Gastrocnemius medialis (tissue), 4 donors: ENCODE measurements around the gene GOLGB1. TPM values are rescaled to one million over a fixed set of nuclear protein-coding genes. Genes with fewer than 3 reads are reported as not detected.

Experiments
- ATAC-seq, 2 donors: fragments of 150-250 bp; one replicate each; pipeline ENCODE4 v1.9.1; 2016
- DNase-seq, 2 donors: peaks; one replicate each; pipeline ENCODE4 v3.0.0-alpha.2; 2019
- H3K27ac ChIP-seq, 4 donors: fragments of 200-600 bp; sonication (generic); 1 replicate in 1 of 4; 2 replicates in 3 of 4; pipeline ENCODE4 v1.5.1; 2016 to 2018; ENCODE audit warnings: mild to moderate bottlenecking in 2 of 4, moderate library complexity in 1 of 4
- H3K27me3 ChIP-seq, 3 donors: fragments of 200-600 bp; sonication (generic) in 2 of 3; 1 replicate in 1 of 3; 2 replicates in 2 of 3; pipeline versions ENCODE4 v1.5.1 to v1.6.0; 2016 to 2019; ENCODE audit warnings: mild to moderate bottlenecking in 1 of 3, moderate library complexity in 1 of 3
- H3K36me3 ChIP-seq, 2 donors: fragments of 200-600 bp; sonication (generic) in 1 of 2; one replicate each; pipeline ENCODE4 v1.5.1; 2017 to 2018
- H3K4me1 ChIP-seq, 2 donors: fragments of 200-600 bp; sonication (generic) in 1 of 2; one replicate each; pipeline ENCODE4 v1.5.1; 2016 to 2017; ENCODE audit warnings: mild to moderate bottlenecking in 2 of 2
- H3K4me3 ChIP-seq, 4 donors: fragments of 200-600 bp; sonication (generic) in 3 of 4; 1 replicate in 1 of 4; 2 replicates in 3 of 4; pipeline ENCODE4 v1.5.1; 2016 to 2019; ENCODE audit warnings: mild to moderate bottlenecking in 2 of 4
- H3K9me3 ChIP-seq, 3 donors: fragments of 200-600 bp; sonication (generic) in 2 of 3; 1 replicate in 1 of 3; 2 replicates in 2 of 3; pipeline ENCODE4 v1.5.1; 2016 to 2019
- CTCF ChIP-seq, 5 experiments: fragments of 450-650 bp in 3 of 5; fragments of 200-600 bp in 2 of 5; sonication (generic) in 2 of 5; IDR thresholded peaks in 4 of 5; conservative IDR thresholded peaks in 1 of 5; 1 replicate in 4 of 5; 2 replicates in 1 of 5; pipeline ENCODE4 v1.5.1; 2016 to 2019; ENCODE audit warnings: antibody characterized with exemption in 5 of 5, mild to moderate bottlenecking in 3 of 5, moderate library complexity in 3 of 5
- POLR2A ChIP-seq, 2 donors: fragments of 450-650 bp; IDR thresholded peaks; one replicate each; pipeline ENCODE4 v1.6.1; 2017; ENCODE audit warnings: antibody characterized with exemption in 2 of 2, mild to moderate bottlenecking in 2 of 2, moderate library complexity in 2 of 2
- in situ Hi-C, 4 donors: fragments of 200-750 bp; cut with MboI; loops; one replicate each; pipeline versions ENCODE4 v1.15.0 to v1.8.0; 2017; ENCODE audit warnings: low sequenced_read_pairs in 4 of 4
- intact Hi-C: fragments of 100-400 bp; cut with DNase I; formaldehyde crosslinking; loops from one replicate; pipeline ENCODE4 v1.15.1; 2023; ENCODE audit warnings: low total_unique reads
- total RNA-seq, 4 donors: library from RNA; depleted of rRNA; stranded (reverse); fragments of >200 nt; gene quantifications; one replicate each; pipeline versions ENCODE4 v1.1.0 to v1.2.3, GENCODE V29; 2016

Gene GOLGB1
- total RNA-seq, 4 donors from 2014 or later = 18.1 to 31.6 (median 26.7) TPM

DNA sequence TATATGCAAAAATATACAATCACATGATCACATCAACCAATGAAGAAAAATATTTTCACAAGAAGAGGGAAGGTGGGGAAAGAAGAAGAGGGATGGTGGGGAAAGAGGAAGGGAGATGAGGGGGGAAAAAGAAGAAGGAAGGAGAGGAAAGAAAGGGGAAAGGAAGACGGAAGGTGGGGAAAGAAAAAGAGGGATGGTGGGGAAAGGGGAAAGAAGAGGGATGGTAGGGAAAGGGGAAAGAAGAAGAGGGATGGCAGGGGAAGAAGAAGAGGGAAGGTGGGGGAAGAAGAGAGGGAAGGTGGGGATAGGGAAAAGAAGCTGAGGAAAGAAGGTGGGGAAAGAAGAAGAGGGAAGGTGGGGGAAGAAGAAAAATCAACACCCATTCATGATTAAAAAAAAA lies 3.2 kb upstream of the GOLGB1 start:
- Histone ChIP-seq H3K36me3 (no peaks in the 10 kb centered on the region), H3K27me3 (peaks cover 0 to 2% (median 0%) of the 10 kb centered on the region in 3 donors), H3K4me1 (peaks cover 19 to 23% of the 10 kb centered on the region in 2 donors), H3K27ac (no peak overlapping the region), H3K9me3 (no peaks in the 10 kb centered on the region), H3K4me3 (no peak overlapping the region)
- in situ Hi-C loops = no loop called here
- no peak for TF ChIP-seq CTCF (IDR thresholded peaks at IDR 0.05 in 4 of 5, conservative IDR thresholded peaks at IDR 0.05 in 1 of 5)
- no peak for TF ChIP-seq POLR2A (IDR thresholded peaks at IDR 0.05)
- intact Hi-C loops = no loop called here
- no peak for DNase-seq
- ATAC-seq = no peak

DNA sequence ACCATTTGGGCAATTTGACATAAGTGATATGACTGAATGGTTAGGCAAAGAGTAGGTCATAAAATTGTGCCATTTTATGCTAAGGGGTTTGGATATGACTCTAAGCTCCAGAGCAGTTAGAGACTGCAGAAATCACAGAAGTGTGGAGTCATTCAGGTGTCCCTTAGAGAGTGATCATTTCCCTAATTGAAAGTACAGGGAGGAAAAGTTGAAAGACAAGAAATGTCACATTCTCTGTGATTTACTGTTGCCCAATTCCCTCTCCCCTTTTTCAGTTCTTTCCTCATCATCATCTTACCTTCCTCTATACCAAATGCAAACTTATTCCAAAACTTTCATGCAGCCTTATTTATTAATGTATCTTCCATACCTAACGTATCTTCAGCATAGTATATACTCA lies 2.7 kb upstream of the GOLGB1 start:
- Histone ChIP-seq H3K9me3 (no peaks in the 10 kb centered on the region), H3K4me1 (peaks cover 24 to 28% of the 10 kb centered on the region in 2 donors), H3K4me3 (no peak overlapping the region), H3K27me3 (peaks cover 0 to 2% (median 0%) of the 10 kb centered on the region in 3 donors), H3K27ac (no peak overlapping the region), H3K36me3 (no peaks in the 10 kb centered on the region)
- DNase-seq (no peak), ATAC-seq (no peak)
- intact Hi-C loops (no loop called here), in situ Hi-C loops (no loop called here)
- TF ChIP-seq POLR2A (IDR thresholded peaks at IDR 0.05) (no peak), CTCF (IDR thresholded peaks at IDR 0.05 in 4 of 5, conservative IDR thresholded peaks at IDR 0.05 in 1 of 5) (no peak)

DNA sequence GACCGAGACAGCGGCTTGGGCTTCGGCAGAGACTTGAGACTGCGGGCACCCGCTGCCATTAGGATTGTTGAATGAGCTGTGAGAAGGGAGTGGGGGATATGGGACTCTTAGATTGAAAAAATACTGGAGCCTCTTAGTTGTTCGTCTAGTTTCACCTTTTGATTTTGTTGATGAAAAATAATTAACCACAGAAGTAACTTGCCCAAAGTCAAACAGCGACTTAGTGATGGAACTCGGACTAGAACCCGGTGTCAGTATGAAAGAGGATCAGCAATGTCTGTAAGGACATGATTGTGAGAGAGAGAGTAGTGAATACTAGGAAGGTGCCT lies 510 bp upstream of the GOLGB1 start:
- TF ChIP-seq CTCF (IDR thresholded peaks at IDR 0.05 in 4 of 5, conservative IDR thresholded peaks at IDR 0.05 in 1 of 5) = no peak
- TF ChIP-seq POLR2A (IDR thresholded peaks at IDR 0.05) = no peak
- DNase-seq (no peak), ATAC-seq (no peak)
- Histone ChIP-seq H3K36me3 (no peaks in the 10 kb centered on the region), H3K4me1 (peaks cover 24 to 28% of the 10 kb centered on the region in 2 donors), H3K27me3 (peaks cover 0 to 2% (median 0%) of the 10 kb centered on the region in 3 donors), H3K27ac (peak overlapping the region; percentile 76 to 90 (median 87)), H3K4me3 (peak overlapping the region; percentile 51 to 93 (median 79)), H3K9me3 (no peaks in the 10 kb centered on the region)
- intact Hi-C loops = no loop called here
- in situ Hi-C loops = no loop called here

DNA sequence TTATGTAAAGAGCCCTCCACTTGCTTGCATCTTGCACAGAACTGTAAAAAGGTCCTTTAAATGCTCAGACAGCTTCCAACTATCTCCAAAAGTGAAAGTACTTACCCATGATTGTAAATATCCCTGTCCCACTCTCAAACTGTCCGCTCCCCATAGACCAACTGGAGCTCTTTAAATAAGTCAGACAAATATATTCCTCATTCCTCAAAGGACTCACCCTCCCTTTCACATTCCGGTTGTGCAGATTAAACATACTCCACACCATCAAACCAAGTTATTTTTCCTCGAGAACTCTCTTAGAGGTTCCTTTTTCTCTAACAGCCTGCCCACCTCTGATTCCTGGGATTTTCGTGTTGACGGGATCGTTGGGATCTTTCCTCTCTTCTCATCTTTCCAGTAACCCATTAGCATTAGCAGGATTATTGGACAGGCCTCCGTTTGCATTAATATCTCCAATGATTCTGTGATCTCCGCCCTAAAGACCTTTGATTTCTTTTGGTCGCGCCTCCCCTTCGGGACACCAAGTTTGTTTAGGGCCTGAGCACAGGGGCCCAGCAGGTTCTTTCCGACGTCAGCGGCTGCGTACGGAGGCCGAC lies 763 bp downstream of the GOLGB1 start:
- intact Hi-C loops (loop anchor here (1.0 to 10.0 kb wide), 4 partner anchors 87 to 636 kb away; partner anchors contain the start of genes EAF2, FAM162A, FBXO40 and IQCB1), in situ Hi-C loops (no loop called here)
- DNase-seq (peak in 1 of 2 donors; percentile 36), ATAC-seq (peak in 1 of 2 donors; percentile 54)
- H3K36me3 ChIP-seq = no peaks in the 10 kb centered on the region
- H3K9me3 ChIP-seq = no peaks in the 10 kb centered on the region
- peak overlapping the region; percentile 68 to 95 (median 92) for H3K4me3 ChIP-seq
- H3K4me1 ChIP-seq = peaks cover 24 to 28% of the 10 kb centered on the region in 2 donors
- peaks cover 0 to 2% (median 0%) of the 10 kb centered on the region in 3 donors for H3K27me3 ChIP-seq
- TF ChIP-seq CTCF (IDR thresholded peaks at IDR 0.05 in 4 of 5, conservative IDR thresholded peaks at IDR 0.05 in 1 of 5) = no peak
- no peak for TF ChIP-seq POLR2A (IDR thresholded peaks at IDR 0.05)
- H3K27ac ChIP-seq = peak overlapping the region; percentile 86 to 93 (median 89)
